HepG2 (cell line): ENCODE measurements around the gene LGALS16. TPM values are rescaled to one million over a fixed set of nuclear protein-coding genes. Genes with fewer than 3 reads are reported as not detected.

Experiments
- DBP ChIP-seq: sonication (generic); formaldehyde crosslinking; IDR thresholded peaks from 2 replicates; pipeline ENCODE4 v1.4.0; 2020; ENCODE audit warnings: missing genetic modification reagents; ENCODE audit errors: not compliant biosample characterization
- DDIT3 ChIP-seq: sonication (generic); formaldehyde crosslinking; IDR thresholded peaks from 2 replicates; pipeline ENCODE4 v1.4.0; 2020; ENCODE audit warnings: mild to moderate bottlenecking, missing genetic modification reagents
- DMTF1 ChIP-seq: sonication (generic); formaldehyde crosslinking; IDR thresholded peaks from 2 replicates; pipeline ENCODE4 v1.4.0; 2020; ENCODE audit warnings: mild to moderate bottlenecking, missing genetic modification reagents
- DNMT3B ChIP-seq: conservative IDR thresholded peaks from 2 replicates; pipeline ENCODE4 v1.6.1; 2016; ENCODE audit warnings: missing biosample characterization, control low read depth
- ETV5 ChIP-seq: IDR thresholded peaks from 2 replicates; pipeline ENCODE4 v1.6.1; 2018; ENCODE audit warnings: missing biosample characterization, missing genetic modification reagents, inconsistent platforms, borderline replicate concordance
- GATA4 ChIP-seq: sonication (generic); IDR thresholded peaks from 2 replicates; pipeline ENCODE4 v1.6.1; 2016; ENCODE audit warnings: antibody characterized with exemption, low read depth, borderline replicate concordance
- GTF3A ChIP-seq: sonication (generic); formaldehyde crosslinking; conservative IDR thresholded peaks from 2 replicates; pipeline ENCODE4 v1.4.0; 2020; ENCODE audit warnings: mild to moderate bottlenecking, missing genetic modification reagents
- HNF4G ChIP-seq, 2 experiments: sonication (generic) in 1 of 2; formaldehyde crosslinking in 1 of 2; IDR thresholded peaks; 2 replicates each; pipeline versions ENCODE4 v1.4.0 to v1.6.1; 2011 to 2020; ENCODE audit warnings: borderline replicate concordance in 2 of 2, low read depth in 2 of 2, mild to moderate bottlenecking in 2 of 2, low read length in 1 of 2, missing genetic modification reagents in 1 of 2, moderate library complexity in 1 of 2
- HOXA9 ChIP-seq: sonication (generic); formaldehyde crosslinking; IDR thresholded peaks from 2 replicates; pipeline ENCODE4 v1.8.1; 2022; ENCODE audit warnings: missing genetic modification reagents, mild to moderate bottlenecking, moderate library complexity, borderline replicate concordance
- KDM1A ChIP-seq: IDR thresholded peaks from 2 replicates; pipeline ENCODE4 v1.6.1; 2016; ENCODE audit warnings: missing compliant biosample characterization
- MXD3 ChIP-seq: IDR thresholded peaks from 2 replicates; pipeline ENCODE4 v1.6.1; 2016; ENCODE audit warnings: mild to moderate bottlenecking, missing biosample characterization, missing genetic modification reagents
- NFIB ChIP-seq: sonication (generic); formaldehyde crosslinking; IDR thresholded peaks from 2 replicates; pipeline ENCODE4 v1.9.0; 2021; ENCODE audit warnings: missing genetic modification reagents, mild to moderate bottlenecking, borderline replicate concordance
- NFIC ChIP-seq: IDR thresholded peaks from 2 replicates; pipeline ENCODE4 v1.6.1; 2012; ENCODE audit warnings: mild to moderate bottlenecking, low read length, inconsistent platforms
- PITX1 ChIP-seq: sonication (generic); formaldehyde crosslinking; IDR thresholded peaks from 2 replicates; pipeline ENCODE4 v1.5.1; 2020; ENCODE audit warnings: mild to moderate bottlenecking, missing genetic modification reagents
- REXO4 ChIP-seq: sonication (generic); formaldehyde crosslinking; IDR thresholded peaks from 2 replicates; pipeline ENCODE4 v1.8.0; 2022; ENCODE audit warnings: missing genetic modification reagents, mild to moderate bottlenecking, borderline replicate concordance
- SALL1 ChIP-seq: sonication (generic); formaldehyde crosslinking; IDR thresholded peaks from 2 replicates; pipeline ENCODE4 v1.8.0; 2022; ENCODE audit warnings: mild to moderate bottlenecking, missing genetic modification reagents
- SIN3A ChIP-seq: IDR thresholded peaks from 2 replicates; pipeline ENCODE4 v1.6.1; 2011; ENCODE audit warnings: low read depth, mild to moderate bottlenecking, control low read depth, low read length, borderline replicate concordance
- WIZ ChIP-seq: sonication (generic); formaldehyde crosslinking; IDR thresholded peaks from 2 replicates; pipeline ENCODE4 v1.5.1; 2020; ENCODE audit warnings: mild to moderate bottlenecking, missing genetic modification reagents
- ZBTB2 ChIP-seq: sonication (generic); formaldehyde crosslinking; IDR thresholded peaks from 2 replicates; pipeline ENCODE4 v1.8.0; 2022; ENCODE audit warnings: low read depth, missing genetic modification reagents
- ZBTB7A ChIP-seq: sonication (generic); formaldehyde crosslinking; IDR thresholded peaks from 2 replicates; pipeline ENCODE4 v1.8.0; 2022; ENCODE audit warnings: mild to moderate bottlenecking, missing genetic modification reagents
- ZNF292 ChIP-seq: sonication (generic); formaldehyde crosslinking; IDR thresholded peaks from 2 replicates; pipeline ENCODE4 v1.8.1; 2022; ENCODE audit warnings: mild to moderate bottlenecking, low read depth, missing genetic modification reagents, borderline replicate concordance
- ZNF326 ChIP-seq: sonication (generic); formaldehyde crosslinking; IDR thresholded peaks from 2 replicates; pipeline ENCODE4 v1.4.0; 2020; ENCODE audit warnings: missing genetic modification reagents, borderline replicate concordance
- ZNF333 ChIP-seq: sonication (generic); formaldehyde crosslinking; IDR thresholded peaks from 2 replicates; pipeline ENCODE4 v1.4.0; 2020; ENCODE audit warnings: mild to moderate bottlenecking, missing genetic modification reagents, borderline replicate concordance
- ZNF549 ChIP-seq: sonication (generic); formaldehyde crosslinking; IDR thresholded peaks from 2 replicates; pipeline ENCODE4 v1.5.0; 2020; ENCODE audit warnings: missing genetic modification reagents
- ZNF562 ChIP-seq: sonication (generic); formaldehyde crosslinking; IDR thresholded peaks from 2 replicates; pipeline ENCODE4 v1.8.0; 2022; ENCODE audit warnings: missing genetic modification reagents, borderline replicate concordance
- ZNF7 ChIP-seq: IDR thresholded peaks from 2 replicates; pipeline ENCODE4 v1.6.1; 2016; ENCODE audit warnings: missing biosample characterization, missing genetic modification reagents
- polyA plus RNA-seq, 8 experiments: library from polyadenylated mRNA; depleted of rRNA in 3 of 8; stranded (reverse) in 7 of 8; unstranded in 1 of 8; fragments of >200 nt; fragmentation: Illumina TruSeq in 4 of 8; extraction: Trizol in 4 of 8; gene quantifications; 2 replicates each; pipeline versions ENCODE4 v1.2.1 to v1.2.3, GENCODE V29; 2011 to 2016; ENCODE audit warnings: low read depth in 4 of 8, missing spikeins in 1 of 8, mixed read lengths in 1 of 8; ENCODE audit not compliant: insufficient read depth in 1 of 8
- total RNA-seq, 5 experiments: library from RNA; depleted of rRNA; stranded (reverse); fragments of >200 nt; fragmentation: Illumina TruSeq; extraction: Trizol; gene quantifications; 2 replicates each; pipeline ENCODE4 v1.2.3, GENCODE V29; 2016; ENCODE audit warnings: low read depth in 1 of 5

Gene LGALS16
- total and polyA plus RNA-seq, 2 of the 13 experiments (the other 11 are each of a cell fraction or from before 2014, with no cell fraction given): not detected

- TF ChIP-seq ZNF292 (CRISPR knock-in tag) (no peak), GATA4 (no peak), ZNF7 (CRISPR knock-in tag) (no peak), NFIC (0 out of 2 replicates have a peak, but pooled peaks have one; percentile 63), NFIB (CRISPR knock-in tag) (no peak), MXD3 (CRISPR knock-in tag) (no peak), HOXA9 (CRISPR knock-in tag) (no peak), SALL1 (peak; percentile 76; the same call in 1 of the 2 replicates), DMTF1 (no peak), ZNF326 (CRISPR knock-in tag) (no peak), KDM1A (CRISPR knock-in tag) (no peak), ZNF333 (CRISPR knock-in tag) (no peak), ZBTB2 (no peak), ZNF562 (CRISPR knock-in tag) (no peak), PITX1 (peak; percentile 44; the same call in 1 of the 2 replicates), SIN3A (no peak), ZBTB7A (CRISPR knock-in tag) (0 out of 2 replicates have a peak, but pooled peaks have one; percentile 35), HNF4G (IDR thresholded peaks at IDR 0.05; ENCODE audit: borderline replicate concordance, low read depth, low read length) (0 out of 2 replicates have a peak, but pooled peaks have one; percentile 21), HNF4G (CRISPR knock-in tag; IDR thresholded peaks at IDR 0.05; ENCODE audit: borderline replicate concordance, low read depth) (no peak), WIZ (CRISPR knock-in tag) (no peak), REXO4 (CRISPR knock-in tag) (no peak), DDIT3 (CRISPR knock-in tag) (no peak), DNMT3B (CRISPR knock-in tag) (no peak), ETV5 (0 out of 2 replicates have a peak, but pooled peaks have one; percentile 29), GTF3A (CRISPR knock-in tag) (no peak), DBP (CRISPR knock-in tag) (no peak), ZNF549 (CRISPR knock-in tag) (no peak)
These were observed 40.0 kb downstream of the LGALS16 start (continued) for GRCh38 chr19:39695759-39696158.
